H4 (cell line): ENCODE results near the gene CHAT. TPM values are rescaled to one million over a fixed set of nuclear protein-coding genes. Genes with fewer than 3 reads are reported as not detected.
A peak's percentile ranks its signal among the peaks of the same experiment; 100 is the strongest.

Experiments used
- DNase-seq: peaks from one replicate; pipeline ENCODE4 v3.0.0-alpha.2; 2015; ENCODE audit warnings: low spot score
- total RNA-seq: library from RNA; depleted of rRNA; stranded (reverse); fragments of >200 nt; shearing (Covaris generic); gene quantifications from 2 replicates; pipeline ENCODE4 v1.2.3, GENCODE V29; 2014

The CHAT gene
- total RNA-seq, 1 experiment from 2014 or later: not detected

- no peak for DNase-seq
Measured at GRCh38 chr10:49631975-49632374, 18.1 kb downstream of the CHAT start.

- DNase-seq: peak; percentile 39
Measured at GRCh38 chr10:49632406-49633317, 18.8 kb downstream of the CHAT start.

GRCh38 chr10:49633327-49634068 lies 19.7 kb downstream of the CHAT start:
- DNase-seq: no peak

GRCh38 chr10:49634069-49634660 lies 20.3 kb downstream of the CHAT start:
- DNase-seq: no peak

- DNase-seq: no peak
Measured at GRCh38 chr10:49642311-49642710, 28.5 kb downstream of the CHAT start.

GRCh38 chr10:49643241-49644034 lies 29.6 kb downstream of the CHAT start:
- DNase-seq: no peak

- no peak for DNase-seq
Measured at GRCh38 chr10:49644035-49644646, 30.3 kb downstream of the CHAT start.

GRCh38 chr10:49645417-49645816 lies 31.6 kb downstream of the CHAT start:
- no peak for DNase-seq

- no peak for DNase-seq
Measured at GRCh38 chr10:49645871-49646870, 32.3 kb downstream of the CHAT start.

GRCh38 chr10:49647554-49647953 lies 33.7 kb downstream of the CHAT start:
- DNase-seq: no peak

- DNase-seq: no peak
Measured at GRCh38 chr10:49647985-49648795, 34.4 kb downstream of the CHAT start.

GRCh38 chr10:49649294-49649693 lies 35.5 kb downstream of the CHAT start:
- DNase-seq: no peak

GRCh38 chr10:49649936-49650723 lies 36.3 kb downstream of the CHAT start:
- DNase-seq: no peak

GRCh38 chr10:49650724-49651034 lies 36.8 kb downstream of the CHAT start:
- DNase-seq: no peak

GRCh38 chr10:49651039-49651835 lies 37.4 kb downstream of the CHAT start:
- DNase-seq: no peak

- no peak for DNase-seq
Measured at GRCh38 chr10:49651917-49652316, 38.1 kb downstream of the CHAT start.

- DNase-seq: no peak
Measured at GRCh38 chr10:49652421-49653272, 38.8 kb downstream of the CHAT start.
